Endothelial cell of hepatic sinusoid (primary cell): ENCODE results near the gene SPTA1.

Experiments
- in situ Hi-C: cut with HindIII; loops from 2 replicates; pipeline ENCODE4 v1.10.0; 2017; ENCODE audit warnings: low sequenced_read_pairs

SPTA1 gene

GRCh38 chr1:158579733-158580132, 106.8 kb downstream of the SPTA1 start, which contains the start of gene OR10X1:
TSS of gene OR10X1 (minus strand) at chr1:158579899. CDS start at chr1:158579899, 0 bp downstream.
- in situ Hi-C loops, result no loop called here

DNA sequence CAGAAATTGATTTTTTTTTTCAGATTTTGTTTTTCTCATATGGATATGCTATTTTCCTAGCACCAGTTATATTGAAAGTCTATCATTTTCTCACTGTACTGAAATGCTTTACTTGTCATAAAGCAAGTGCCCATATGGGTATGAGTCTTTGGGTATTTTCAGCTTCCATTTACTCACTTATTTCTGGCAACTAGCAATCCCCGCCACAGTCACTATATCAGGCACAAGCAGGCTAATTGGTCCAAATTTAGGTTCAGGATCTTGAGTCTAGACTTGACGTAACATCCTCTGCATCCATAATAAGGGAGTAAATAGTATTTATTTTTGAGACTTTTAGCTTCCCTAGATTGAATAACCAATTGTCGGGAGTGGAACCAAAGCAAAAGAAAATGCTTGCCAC, 109.0 kb downstream of the SPTA1 start:
- in situ Hi-C loops, result no loop called here

- in situ Hi-C loops, result no loop called here
Observed at GRCh38 chr1:158572226-158572625, 114.3 kb downstream of the SPTA1 start.

DNA sequence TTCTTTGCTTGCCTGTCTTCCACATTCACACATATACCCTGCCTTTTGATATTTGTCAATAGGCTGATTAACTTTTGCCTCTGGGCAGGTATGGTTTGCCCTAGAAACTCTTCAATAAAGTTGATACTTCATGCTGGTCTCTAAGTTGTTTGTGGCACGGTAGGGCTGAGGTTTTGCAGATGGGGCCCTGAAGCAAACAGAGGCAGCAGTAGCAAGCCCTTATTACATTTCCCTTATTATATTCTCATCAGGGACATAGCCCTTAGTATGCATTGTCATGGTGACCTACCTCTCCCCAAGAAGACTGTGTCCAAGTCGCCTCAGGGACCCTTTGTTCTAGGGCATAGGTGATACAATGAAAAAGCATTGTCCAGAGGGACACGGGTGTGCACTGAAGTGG, 116.0 kb downstream of the SPTA1 start, which contains the start of gene OR6P1:
Gene OR6P1 (minus strand): TSS at position 101 of the 400 bp plus-strand sequence. CDS start 6,976 bp downstream, outside the sequence.
- in situ Hi-C loops, result no loop called here

GRCh38 chr1:158564608-158565007, 121.9 kb downstream of the SPTA1 start:
- in situ Hi-C loops, result no loop called here

DNA sequence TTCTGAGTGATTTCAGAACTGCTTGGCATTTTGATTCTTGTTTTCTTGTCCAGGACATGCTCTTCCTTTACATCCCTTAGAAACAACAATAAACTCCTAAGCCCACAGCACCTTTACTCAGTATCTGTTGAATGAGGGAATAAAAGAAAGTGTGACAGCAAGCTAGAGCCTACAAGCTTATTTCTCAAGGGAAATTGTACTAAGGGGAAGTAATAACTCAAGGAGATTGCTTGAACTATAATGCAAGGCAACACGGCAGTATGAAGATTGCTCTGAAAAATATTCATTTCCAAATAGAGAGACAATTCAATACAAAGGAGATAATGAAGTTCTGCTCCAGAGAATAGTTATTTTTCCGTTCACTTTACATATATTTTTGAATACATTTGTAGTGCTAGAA, 122.7 kb downstream of the SPTA1 start:
- in situ Hi-C loops, result no loop called here
